Heart right ventricle (tissue), 16 donors: ENCODE results near the gene G0S2. TPM values are rescaled to one million over a fixed set of nuclear protein-coding genes. Genes with fewer than 3 reads are reported as not detected.

Experiments
- ATAC-seq, 8 donors: fragments of 200-7000 bp; cut with Tn5 transposase; one replicate each; pipeline ENCODE4 v1.9.1; 2020; ENCODE audit warnings: mild to moderate bottlenecking in 8 of 8, moderate library complexity in 8 of 8, moderate number of reproducible peaks in 1 of 8
- DNase-seq, 2 donors: peaks; one replicate each; pipeline ENCODE4 v3.0.0-alpha.2; 2020
- H3K27ac ChIP-seq, 10 donors: fragments of 200-600 bp; sonication (generic) in 2 of 10; one replicate each; pipeline versions ENCODE4 v1.5.0 to v1.8.0; 2020 to 2022; ENCODE audit warnings: mild to moderate bottlenecking in 3 of 10
- H3K27me3 ChIP-seq, 7 donors: fragments of 200-600 bp; one replicate each; pipeline ENCODE4 v1.8.0; 2021 to 2022; ENCODE audit warnings: mild to moderate bottlenecking in 2 of 7
- H3K36me3 ChIP-seq, 9 donors: fragments of 200-600 bp; sonication (generic) in 1 of 9; one replicate each; pipeline versions ENCODE4 v1.5.0 to v1.8.0; 2020 to 2022; ENCODE audit warnings: mild to moderate bottlenecking in 2 of 9
- H3K4me1 ChIP-seq, 9 donors: fragments of 200-600 bp; sonication (generic) in 1 of 9; one replicate each; pipeline versions ENCODE4 v1.5.0 to v1.8.0; 2020 to 2022; ENCODE audit warnings: mild to moderate bottlenecking in 4 of 9
- H3K4me3 ChIP-seq, 10 donors: fragments of 200-600 bp; sonication (generic) in 2 of 10; one replicate each; pipeline versions ENCODE4 v1.5.0 to v1.8.0; 2020 to 2022; ENCODE audit warnings: mild to moderate bottlenecking in 7 of 10, moderate library complexity in 2 of 10
- H3K9me3 ChIP-seq, 11 donors: fragments of 200-600 bp in 10 of 11; sonication (generic) in 2 of 11; one replicate each; pipeline versions ENCODE4 v1.5.0 to v1.8.0; 2013 to 2022; ENCODE audit warnings: mild to moderate bottlenecking in 2 of 11, control low read depth in 1 of 11, moderate library complexity in 1 of 11
- WGBS, 2 donors: extraction: QIAGEN DNeasy Blood & Tissue Kit; methylation state at CpG; one replicate each; pipeline ENCODE4 v1.1.7; 2013; ENCODE audit warnings: inconsistent platforms in 1 of 2; 5-methylcytosine and 5-hydroxymethylcytosine counted together
- intact Hi-C, 10 donors: fragments of 100-400 bp; cut with DNase I; formaldehyde crosslinking; loops; one replicate each; pipeline versions ENCODE4 v1.11.1 to v1.14.2; 2022
- polyA plus RNA-seq, 2 donors: library from polyadenylated mRNA; stranded (reverse); fragments of 200-250 nt; gene quantifications; one replicate each; pipeline ENCODE4 v1.2.3, GENCODE V29; 2013
- total RNA-seq, 10 donors: library from RNA; stranded (reverse); fragmentation: NEBNext Ultra II Directional in 3 of 10; extraction: Animal tissue kit (Norgen Biotek cat#: 25700) in 3 of 10; gene quantifications; one replicate each; pipeline versions ENCODE4 v1.2.1 to v1.2.4, GENCODE V29; 2021 to 2023
- TF ChIP-seq, protein P1 (sequence below), 9 donors: fragments of 200-600 bp; sonication (generic) in 2 of 9; IDR thresholded peaks; one replicate each; pipeline versions ENCODE4 v1.5.0 to v1.8.0; 2021 to 2022; ENCODE audit warnings: antibody characterized with exemption in 9 of 9, mild to moderate bottlenecking in 5 of 9, moderate library complexity in 1 of 9
- donor health status: Arrhythmogenic right ventricular cardiomyopathy.
- donor health status: ischemic (EF 13 %, LVEDD 7.1; RV severe dilation, severe dysfunction).
- donor health status: healthy with polysubstance abuse.
- donor health status: DM: no; HTN: yes; CAD: no.
- donor health status: DM: no; HTN: no; CAD: no.
- donor health status: ischemic (EF 25% LVEDD 6.9; RV normal size, moderate dysfunction).
- donor health status: ischemic (EF 25% LVEDD 5.7; RV mildly dilated, moderate dysfunction).
- donor health status: healthy.
- donor health status: DM: yes; HTN: yes; CAD: no.
- donor health status: Ischemic cardiomyopathy.
- donor health status: ischemic (EF 35%, LVEDD 5.7; RV mildly dilated, moderate dysfunction).
- donor health status: nonischemic (EF 11% LVEDD 7.7; RV severe dilation, severe dysfunction).
- donor health status: DM: yes; HTN: yes; CAD: no.
- donor health status: PGD.
- donor health status: ischemic (EF 29% LVEDD 5.4; RV normal size, mild dysfunction).
- donor health status: nonischemic (EF 23%, LVEDD 6.1; RV moderate dilation, normal function).

Gene G0S2
- total and polyA plus RNA-seq, 12 donors: 75.3 to 491 (median 131) TPM

DNA sequence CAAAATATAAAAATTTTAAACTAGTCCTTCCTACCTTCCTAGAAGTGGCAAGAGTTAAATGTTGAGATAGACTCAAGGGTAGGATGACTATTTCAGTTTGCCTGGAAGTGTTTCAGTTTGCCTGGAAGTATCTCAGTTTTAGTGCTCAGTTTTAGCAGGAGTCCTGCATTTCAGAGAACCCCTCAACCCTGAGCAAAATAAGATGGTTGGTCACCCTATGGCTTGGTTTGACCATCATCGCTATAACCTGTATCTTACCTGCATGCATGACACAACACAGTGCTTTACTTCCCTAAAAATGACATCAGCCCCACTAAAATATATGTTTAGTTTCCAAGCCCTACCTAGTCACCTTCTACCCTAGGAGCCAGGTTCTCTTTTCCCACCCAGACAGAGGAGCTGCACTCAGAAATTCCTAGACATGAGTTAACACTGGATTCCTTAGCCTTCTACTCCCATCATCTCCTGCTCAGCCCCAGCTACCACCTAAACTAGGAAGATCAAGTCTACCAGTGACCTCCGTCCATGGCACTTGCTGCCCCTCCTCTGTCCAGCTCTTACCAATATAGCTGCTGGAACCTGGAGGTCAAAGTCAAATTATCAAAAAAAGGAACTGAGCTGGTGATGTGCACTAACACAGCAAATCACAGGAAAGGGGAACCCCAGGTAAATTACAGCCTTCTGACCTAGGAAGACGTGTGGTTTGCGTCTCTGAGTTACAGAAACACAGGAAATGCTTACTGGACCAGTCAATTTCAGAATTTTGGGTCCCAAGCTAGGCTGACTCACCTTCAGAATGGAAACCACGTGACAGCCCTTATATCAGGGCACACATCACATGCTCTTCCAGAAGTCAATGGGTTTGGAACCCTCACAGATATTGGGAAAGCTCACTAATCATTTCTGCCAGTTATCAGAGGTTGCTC, 2.2 kb upstream of the G0S2 start:
- no peaks in the 10 kb centered on the region for H3K36me3 ChIP-seq
- WGBS, 2 donors: 61 to 68% methylated on average over 5 of the region's 5 CpGs
- intact Hi-C loops: no loop called here
- DNase-seq: no peak
- peaks cover 8 to 52% (median 33%) of the 10 kb centered on the region in 9 donors for H3K4me1 ChIP-seq
- H3K4me3 ChIP-seq: no peak overlapping the region
- peaks cover 0 to 18% (median 0%) of the 10 kb centered on the region in 7 donors for H3K27me3 ChIP-seq
- TF ChIP-seq, protein P1, sequence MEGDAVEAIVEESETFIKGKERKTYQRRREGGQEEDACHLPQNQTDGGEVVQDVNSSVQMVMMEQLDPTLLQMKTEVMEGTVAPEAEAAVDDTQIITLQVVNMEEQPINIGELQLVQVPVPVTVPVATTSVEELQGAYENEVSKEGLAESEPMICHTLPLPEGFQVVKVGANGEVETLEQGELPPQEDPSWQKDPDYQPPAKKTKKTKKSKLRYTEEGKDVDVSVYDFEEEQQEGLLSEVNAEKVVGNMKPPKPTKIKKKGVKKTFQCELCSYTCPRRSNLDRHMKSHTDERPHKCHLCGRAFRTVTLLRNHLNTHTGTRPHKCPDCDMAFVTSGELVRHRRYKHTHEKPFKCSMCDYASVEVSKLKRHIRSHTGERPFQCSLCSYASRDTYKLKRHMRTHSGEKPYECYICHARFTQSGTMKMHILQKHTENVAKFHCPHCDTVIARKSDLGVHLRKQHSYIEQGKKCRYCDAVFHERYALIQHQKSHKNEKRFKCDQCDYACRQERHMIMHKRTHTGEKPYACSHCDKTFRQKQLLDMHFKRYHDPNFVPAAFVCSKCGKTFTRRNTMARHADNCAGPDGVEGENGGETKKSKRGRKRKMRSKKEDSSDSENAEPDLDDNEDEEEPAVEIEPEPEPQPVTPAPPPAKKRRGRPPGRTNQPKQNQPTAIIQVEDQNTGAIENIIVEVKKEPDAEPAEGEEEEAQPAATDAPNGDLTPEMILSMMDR (IDR thresholded peaks at IDR 0.05): no peak
- H3K27ac ChIP-seq: peak overlapping the region in 9 of 10 donors; percentile 40 to 93 (median 82)
- H3K9me3 ChIP-seq: peaks cover 0 to 12% (median 0%) of the 10 kb centered on the region in 11 donors
- ATAC-seq: no peak

DNA sequence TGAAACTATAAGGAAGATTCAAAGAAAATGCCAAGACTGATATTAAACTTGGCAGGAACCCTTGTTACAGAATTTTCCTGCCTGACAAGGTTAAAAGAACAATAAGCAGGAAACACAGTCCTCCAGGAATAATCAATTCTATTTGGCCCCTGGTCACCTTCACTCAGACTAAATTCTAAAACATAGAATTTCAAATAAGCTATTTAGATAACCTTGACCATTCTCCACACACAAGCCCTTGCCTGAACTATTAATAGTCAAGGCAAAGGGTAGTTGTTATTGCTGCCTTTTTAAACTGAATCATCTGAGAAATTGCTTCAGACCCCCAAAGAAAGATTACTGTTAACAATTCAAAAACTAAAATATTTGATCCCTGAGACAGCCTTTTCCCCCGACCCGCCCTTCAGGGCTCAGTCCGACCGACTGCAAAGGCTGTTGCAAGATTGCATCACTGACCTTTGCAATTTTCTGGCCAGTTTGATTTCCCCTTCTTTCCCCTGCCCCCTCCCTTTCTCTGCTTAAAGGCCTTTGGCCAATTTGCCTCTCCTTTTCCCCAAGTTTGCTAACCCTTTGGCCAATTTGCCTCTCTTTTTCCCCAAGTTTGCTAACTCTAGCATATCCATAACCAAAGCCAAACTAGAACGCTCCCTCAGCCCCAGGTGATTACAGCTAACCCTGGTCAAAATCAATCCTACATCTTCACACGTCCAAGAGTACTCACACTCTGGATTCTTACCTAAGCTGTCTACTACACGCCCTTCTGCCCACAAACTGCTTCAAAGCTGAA, 1.4 kb upstream of the G0S2 start:
- Histone ChIP-seq H3K36me3 (no peaks in the 10 kb centered on the region), H3K27ac (peak overlapping the region in 9 of 10 donors; percentile 40 to 93 (median 82)), H3K4me3 (peak overlapping the region in 1 of 10 donors; percentile 63), H3K4me1 (peaks cover 8 to 52% (median 33%) of the 10 kb centered on the region in 9 donors), H3K9me3 (peaks cover 0 to 12% (median 0%) of the 10 kb centered on the region in 11 donors), H3K27me3 (peaks cover 0 to 26% (median 0%) of the 10 kb centered on the region in 7 donors)
- DNase-seq: no peak
- peak in 2 of 8 donors; percentile 2 to 32 for ATAC-seq
- 49 to 55% methylated on average over 7 of the region's 7 CpGs for WGBS, 2 donors
- TF ChIP-seq, protein P1 (IDR thresholded peaks at IDR 0.05): no peak
- intact Hi-C loops: loop anchor here in 2 of 10 donors (2.0 kb wide), 1 partner anchor 31 kb away; no protein-coding TSS in a partner anchor

DNA sequence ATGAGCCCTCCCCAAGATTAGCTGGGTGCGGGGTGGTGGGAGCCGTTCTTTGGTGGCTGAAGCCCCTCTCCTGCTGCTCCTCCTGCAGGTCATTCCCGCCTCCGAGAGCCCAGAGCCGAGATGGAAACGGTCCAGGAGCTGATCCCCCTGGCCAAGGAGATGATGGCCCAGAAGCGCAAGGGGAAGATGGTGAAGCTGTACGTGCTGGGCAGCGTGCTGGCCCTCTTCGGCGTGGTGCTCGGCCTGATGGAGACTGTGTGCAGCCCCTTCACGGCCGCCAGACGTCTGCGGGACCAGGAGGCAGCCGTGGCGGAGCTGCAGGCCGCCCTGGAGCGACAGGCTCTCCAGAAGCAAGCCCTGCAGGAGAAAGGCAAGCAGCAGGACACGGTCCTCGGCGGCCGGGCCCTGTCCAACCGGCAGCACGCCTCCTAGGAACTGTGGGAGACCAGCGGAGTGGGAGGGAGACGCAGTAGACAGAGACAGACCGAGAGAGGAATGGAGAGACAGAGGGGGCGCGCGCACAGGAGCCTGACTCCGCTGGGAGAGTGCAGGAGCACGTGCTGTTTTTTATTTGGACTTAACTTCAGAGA, 448 bp downstream of the G0S2 start:
- Histone ChIP-seq H3K9me3 (peaks cover 0 to 12% (median 0%) of the 10 kb centered on the region in 11 donors), H3K4me3 (peak overlapping the region; percentile 30 to 77 (median 64)), H3K36me3 (no peaks in the 10 kb centered on the region), H3K27me3 (peaks cover 0 to 43% (median 0%) of the 10 kb centered on the region in 7 donors), H3K27ac (peak overlapping the region; percentile 41 to 93 (median 82)), H3K4me1 (peaks cover 8 to 47% (median 33%) of the 10 kb centered on the region in 9 donors)
- intact Hi-C loops: loop anchor here in 6 of 10 donors (2.0 to 5.0 kb wide), 2 partner anchors 33 kb away; no protein-coding TSS in a partner anchor
- ATAC-seq (peak; percentile 18 to 74 (median 60)), DNase-seq (peak in 1 of 2 donors; percentile 56)
- TF ChIP-seq, protein P1 (IDR thresholded peaks at IDR 0.05): peak in 4 of 9 donors; percentile 7 to 20 (median 11)
- WGBS, 2 donors: 0 to 2% methylated on average over 34 of the region's 34 CpGs
